ENCODE measurements around the gene CAMKMT.
"Not testable (repeated sequence)": the region's sequence is repeated elsewhere in the genome, so short reads cannot be mapped to it uniquely, and the experiment has no call there.

CAMKMT gene

GRCh38 chr2:44559108-44559507, 197.4 kb downstream of the CAMKMT start:
- no peak for DNase-seq

DNA sequence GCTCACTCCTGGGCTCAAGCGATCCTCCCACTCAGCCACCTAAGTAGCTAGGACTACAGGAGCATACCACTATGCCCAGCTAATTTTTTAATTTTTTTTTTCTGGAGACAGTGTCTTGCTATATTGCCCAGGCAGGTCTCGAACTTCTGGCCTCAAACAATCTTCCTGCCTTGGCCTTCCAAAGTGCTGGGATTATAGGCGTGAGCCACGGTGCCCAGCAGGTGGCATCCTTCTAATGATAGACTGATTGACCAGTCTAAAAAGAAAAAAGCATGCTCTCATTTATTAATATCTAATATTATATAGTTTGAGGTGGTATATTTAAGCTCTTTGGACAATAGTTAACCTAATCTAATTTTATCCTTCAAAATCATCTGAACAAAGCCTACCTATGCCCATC, 198.6 kb downstream of the CAMKMT start:
- DNase-seq: no peak

GRCh38 chr2:44560941-44561340, 199.2 kb downstream of the CAMKMT start:
- DNase-seq: no peak

DNA sequence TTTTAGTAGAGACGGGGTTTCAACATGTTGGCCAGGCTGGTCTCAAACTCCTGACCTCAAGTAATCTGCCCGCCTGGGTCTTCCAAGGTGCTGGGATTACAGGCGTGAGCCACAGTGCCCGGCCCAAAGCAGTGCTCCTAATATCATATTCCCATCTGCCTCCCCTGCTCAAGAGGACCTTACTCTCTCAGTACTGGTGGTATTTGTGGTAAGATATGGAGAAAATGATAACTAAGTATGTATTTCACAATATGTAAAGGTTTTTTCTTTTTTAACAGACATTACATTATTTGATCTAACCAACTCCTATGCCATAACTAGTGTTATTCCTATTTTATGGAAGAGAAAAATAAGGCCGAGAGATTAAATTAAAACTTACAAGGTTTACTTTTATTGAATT, 201.0 kb downstream of the CAMKMT start:
- DNase-seq: no peak

DNA sequence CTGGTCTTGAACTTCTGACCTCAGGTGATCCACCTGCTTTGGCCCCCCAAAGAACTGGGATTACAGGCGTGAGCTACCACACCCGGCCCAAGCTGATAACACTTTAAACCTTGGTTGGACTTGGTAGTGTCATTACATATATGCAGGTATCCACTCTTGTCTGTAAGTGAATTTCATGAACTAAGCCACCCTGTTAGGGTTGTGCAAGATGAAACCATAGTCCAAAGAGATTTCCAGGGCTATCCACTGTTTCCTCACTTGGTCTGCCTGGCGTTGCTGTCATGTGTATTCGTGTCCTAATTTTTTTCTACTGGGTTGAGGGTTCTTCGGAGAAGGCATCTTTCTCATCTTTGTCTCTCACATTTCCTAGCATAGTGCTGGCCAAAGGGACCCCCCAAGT, 203.0 kb downstream of the CAMKMT start:
- DNase-seq: no peak

DNA sequence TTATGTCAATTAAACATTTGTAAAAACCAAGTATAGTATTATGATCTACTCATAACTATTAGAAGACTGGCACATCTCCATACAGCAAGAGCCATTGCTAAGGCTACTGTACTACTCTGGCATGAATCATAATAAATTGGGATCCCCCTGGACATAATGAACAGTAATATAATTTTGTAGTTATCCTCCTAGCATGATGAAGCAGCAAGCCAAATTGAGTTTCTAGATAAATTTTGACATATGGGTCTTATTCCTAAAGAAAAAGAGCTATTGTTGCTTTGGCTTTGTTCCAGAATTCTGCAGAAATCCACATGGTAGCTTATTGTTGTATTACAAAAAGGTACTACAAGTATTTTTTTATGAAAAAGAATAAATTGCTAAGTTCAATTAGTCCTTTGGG, 204.3 kb downstream of the CAMKMT start:
- no peak for DNase-seq

DNA sequence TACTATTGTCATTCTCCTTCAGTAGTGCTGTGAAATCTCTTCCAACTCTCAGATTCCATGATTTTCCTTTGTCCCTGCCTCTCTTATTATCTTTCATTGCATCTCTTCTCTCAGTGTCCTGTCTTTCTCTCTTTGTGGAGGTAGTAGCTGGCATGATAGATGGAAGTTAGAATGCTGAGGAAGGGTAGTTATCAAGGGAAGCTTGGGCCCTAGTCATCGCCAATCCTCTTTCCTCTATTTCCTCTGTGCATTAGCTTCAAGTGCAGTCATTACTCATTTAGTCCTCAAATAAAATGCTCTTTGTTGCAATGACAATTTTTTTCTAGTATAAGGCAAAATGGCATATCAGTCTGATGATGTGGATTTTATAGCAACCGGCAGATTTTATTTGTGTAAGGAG, 207.7 kb downstream of the CAMKMT start:
- no peak for DNase-seq

GRCh38 chr2:44570271-44570670, 208.5 kb downstream of the CAMKMT start:
- DNase-seq: no peak

GRCh38 chr2:44570777-44571176, 209.0 kb downstream of the CAMKMT start:
- no peak for DNase-seq

DNA sequence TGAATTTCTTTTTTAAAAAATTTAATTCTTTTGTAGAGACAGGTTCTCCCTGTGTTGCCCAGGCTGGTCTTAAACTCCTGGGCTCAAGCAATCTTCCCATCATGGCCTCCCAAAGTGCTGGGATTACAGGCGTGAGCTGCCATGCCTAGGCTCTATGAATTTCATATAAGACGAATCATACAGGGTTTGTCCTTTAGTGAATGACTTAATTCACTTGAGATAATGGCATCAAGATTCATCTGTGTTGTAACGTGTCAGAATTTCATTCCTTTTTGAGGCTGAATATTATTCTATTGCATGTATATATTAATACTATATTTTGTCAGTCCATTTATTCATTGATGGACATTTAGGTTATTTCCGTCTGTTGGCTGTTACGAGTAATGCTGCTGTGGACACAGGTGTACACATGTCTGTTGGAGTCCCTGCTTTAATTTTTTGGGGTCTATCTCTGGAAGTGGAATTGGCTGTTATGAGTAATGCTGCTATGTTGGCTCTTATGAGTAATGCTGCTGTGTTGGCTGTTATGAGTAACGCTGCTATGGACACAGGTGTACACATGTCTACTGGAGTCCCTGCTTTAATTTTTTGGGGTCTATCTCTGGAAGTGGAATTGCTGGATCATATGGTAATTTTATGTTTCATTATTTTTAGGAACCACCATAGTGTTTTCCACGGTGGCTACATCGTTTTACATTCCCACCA, 210.6 kb downstream of the CAMKMT start:
- DNase-seq: no peak

DNA sequence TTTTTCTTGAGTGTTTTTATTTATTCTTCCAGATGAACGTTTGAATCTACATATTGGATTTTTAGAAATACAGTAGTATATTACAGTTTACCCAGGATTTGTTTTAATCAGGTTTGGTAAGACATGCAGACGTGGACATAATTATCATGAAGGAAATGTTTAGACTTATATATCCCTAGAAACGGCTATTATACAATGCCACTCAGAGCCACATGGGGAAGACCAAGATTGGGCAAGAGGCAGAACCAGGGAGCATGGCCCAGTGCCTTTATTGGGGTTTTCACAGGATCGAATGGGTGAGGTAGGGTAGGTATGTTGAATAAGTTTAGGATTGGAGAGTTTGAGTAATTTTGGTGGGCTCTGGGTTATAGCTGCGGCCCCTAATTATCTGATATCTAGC, 212.2 kb downstream of the CAMKMT start:
- no peak for DNase-seq

DNA sequence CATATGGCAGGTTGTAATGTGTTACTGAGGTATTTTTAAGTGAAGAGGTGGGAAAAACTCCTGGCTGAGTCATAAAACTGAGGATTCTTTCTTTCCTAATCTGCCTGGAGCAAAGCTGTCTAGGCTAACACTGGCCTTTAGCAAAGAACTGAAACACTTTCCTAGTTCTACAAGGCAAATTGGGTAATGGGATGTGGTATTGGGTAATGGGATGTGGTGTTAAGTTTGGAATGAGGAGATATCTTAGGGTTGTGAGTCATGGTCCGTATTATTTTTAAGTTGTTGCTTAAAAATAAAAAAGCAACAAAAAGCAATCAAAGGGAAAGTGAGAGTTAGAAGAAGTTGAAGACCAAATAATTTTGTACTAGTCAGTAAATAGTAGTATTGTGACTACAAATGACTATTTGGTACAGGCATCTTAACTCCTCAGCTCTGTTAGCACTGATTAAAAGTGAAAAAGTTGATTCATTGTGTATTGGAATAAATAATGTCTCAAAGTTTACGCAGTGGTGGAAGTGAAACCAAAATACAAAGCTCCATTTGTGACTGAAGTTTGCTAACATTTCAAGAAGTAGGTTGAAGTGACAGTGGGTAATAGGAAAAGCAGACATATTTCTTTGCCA, 216.8 kb downstream of the CAMKMT start:
- DNase-seq: no peak

- no peak for DNase-seq
Observed at GRCh38 chr2:44579115-44579836, 217.5 kb downstream of the CAMKMT start.

DNA sequence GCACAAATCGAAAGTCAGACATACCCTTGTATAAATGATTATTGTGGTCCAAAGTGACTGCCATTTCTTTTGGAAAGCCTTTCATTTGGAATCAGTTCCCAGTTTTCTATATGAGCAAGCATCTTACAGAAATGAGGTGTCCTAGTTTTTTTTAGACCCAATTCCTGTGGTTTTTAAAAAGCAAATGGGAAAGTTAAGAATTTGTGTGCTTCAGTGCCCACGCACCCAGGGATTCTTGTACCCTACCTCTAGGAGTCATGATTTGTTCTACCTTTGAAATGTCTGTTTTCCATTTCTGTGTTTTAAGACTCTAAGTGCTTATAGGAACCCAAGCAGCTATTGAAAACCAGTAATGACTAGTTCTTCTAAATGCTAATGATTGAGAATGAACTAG, 218.1 kb downstream of the CAMKMT start:
- DNase-seq: no peak

GRCh38 chr2:44580875-44581515, 219.2 kb downstream of the CAMKMT start:
- DNase-seq: no peak

DNA sequence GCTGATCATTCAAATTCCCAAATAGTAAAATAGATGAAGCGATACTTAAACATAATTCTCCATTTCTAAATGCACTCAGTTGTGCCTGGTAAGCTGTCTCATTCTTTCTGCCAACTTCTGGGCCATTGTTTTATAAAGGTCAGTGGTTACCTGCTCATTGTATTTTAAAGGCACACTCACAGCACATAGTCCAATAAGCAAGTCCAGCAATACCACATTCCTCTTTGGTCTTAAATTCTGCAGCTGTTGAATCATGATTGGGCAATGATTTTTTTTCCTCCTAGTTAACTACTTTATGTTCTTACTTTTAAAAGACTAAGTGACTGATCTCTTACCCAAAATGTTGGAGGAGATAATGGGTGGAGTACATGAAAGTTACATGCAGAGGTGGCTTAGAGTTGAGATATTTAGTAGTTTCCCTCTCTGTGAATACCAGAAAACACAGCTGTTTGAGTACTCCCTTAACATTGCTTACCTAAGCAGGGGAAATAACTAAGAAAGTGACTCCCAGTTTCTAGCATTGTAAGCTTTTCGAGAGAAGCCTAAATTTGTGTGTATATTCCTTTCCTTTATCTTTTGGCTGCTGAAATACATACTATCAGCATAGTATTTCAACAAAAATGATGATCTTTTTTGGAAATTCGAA, 220.7 kb downstream of the CAMKMT start:
- no peak for DNase-seq

GRCh38 chr2:44595615-44596014, 233.9 kb downstream of the CAMKMT start:
- not testable (repeated sequence) for DNase-seq

DNA sequence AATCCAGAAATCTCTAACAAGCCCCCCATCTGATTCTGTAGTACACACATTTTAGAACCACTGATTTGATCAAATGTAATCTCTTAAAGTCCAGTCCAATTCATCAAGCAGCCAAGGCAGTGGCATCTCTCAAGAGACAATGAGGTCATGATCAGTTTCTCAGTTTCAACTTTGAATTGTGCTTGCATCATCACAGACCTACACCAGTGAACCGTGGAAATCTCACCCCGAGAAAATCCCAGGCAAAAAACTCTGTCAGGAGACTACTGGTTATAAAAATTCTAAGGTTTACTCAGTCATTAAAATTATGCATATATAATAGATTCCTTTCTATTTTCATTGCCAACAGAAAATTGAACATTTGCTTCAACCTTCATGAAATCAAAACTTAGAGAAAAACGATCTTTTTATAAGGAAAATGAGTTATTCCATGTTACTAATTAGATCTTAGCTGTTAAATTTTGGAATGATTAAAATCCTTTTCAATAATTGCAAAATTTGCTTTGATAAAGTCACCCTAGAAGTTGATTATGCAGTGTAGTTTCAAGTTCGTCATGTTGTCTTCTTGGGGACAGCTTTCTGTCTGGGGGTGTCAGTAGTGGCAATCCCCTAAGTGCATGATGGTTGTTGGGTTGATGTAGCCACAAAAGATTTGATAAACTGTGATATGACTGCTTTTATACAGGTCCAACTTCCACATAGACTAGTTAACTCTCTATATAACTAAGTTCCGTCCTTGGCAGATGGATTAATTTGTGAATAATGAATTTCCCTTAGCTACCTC, 235.0 kb downstream of the CAMKMT start:
- DNase-seq: no peak

- no peak for DNase-seq
Observed at GRCh38 chr2:44598330-44599119, 236.8 kb downstream of the CAMKMT start.

- DNase-seq: no peak
Observed at GRCh38 chr2:44599130-44599529, 237.4 kb downstream of the CAMKMT start.

GRCh38 chr2:44602446-44602845, 240.7 kb downstream of the CAMKMT start:
- no peak for DNase-seq

- DNase-seq: no peak
Observed at GRCh38 chr2:44605511-44605910, 243.8 kb downstream of the CAMKMT start.
